SIG-M5 (cell line): ENCODE measurements around the gene NPB.

Experiments
- DNase-seq: peaks from one replicate; lab custom pipeline; 2025; lab: John Stamatoyannopoulos, UW

The NPB gene

DNA sequence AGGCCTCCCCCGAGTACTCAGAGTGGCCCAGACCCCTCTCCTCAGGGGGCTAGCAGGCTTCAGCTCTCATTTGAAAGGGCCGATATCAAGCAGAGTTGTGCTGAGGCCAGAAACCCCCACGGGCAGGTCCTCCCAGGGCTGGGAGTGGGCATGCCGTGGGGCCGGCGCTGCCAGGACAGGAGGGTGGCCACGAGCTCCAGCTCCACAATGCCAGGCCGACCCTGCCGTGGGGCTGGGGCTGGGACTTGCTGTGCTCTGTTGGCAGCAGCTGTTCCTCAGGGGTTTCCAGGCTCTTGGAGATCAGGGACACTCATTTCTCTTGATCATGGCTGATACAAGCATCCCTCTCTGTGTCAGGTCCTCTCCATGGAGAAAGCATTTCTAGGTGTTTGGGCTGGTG lies 3.2 kb upstream of the NPB start:
- no peak for DNase-seq

DNA sequence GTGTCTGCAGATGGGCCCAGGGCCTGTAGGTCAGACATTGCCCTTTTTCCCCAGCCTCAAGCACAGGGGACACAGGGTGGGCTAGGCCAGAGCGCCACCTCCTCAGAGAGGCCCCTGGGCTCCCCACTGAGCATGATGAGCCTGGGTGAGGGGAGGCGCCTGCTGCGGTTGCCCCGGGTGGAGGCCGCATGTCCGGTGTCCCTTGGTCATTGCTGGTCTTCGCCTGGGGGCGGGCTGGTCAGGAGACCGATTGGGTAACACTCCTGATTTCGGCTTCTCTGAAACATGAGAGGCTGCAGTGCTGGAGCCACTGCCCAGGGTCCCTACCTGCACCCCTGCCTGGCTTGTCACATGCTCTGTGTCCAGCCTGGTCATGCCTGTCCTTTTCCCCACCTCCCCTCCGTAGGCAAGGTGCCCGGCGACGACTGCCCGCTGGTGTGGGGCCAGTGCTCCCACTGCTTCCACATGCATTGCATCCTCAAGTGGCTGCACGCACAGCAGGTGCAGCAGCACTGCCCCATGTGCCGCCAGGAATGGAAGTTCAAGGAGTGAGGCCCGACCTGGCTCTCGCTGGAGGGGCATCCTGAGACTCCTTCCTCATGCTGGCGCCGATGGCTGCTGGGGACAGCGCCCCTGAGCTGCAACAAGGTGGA lies 2.4 kb upstream of the NPB start:
- DNase-seq: no peak

DNA sequence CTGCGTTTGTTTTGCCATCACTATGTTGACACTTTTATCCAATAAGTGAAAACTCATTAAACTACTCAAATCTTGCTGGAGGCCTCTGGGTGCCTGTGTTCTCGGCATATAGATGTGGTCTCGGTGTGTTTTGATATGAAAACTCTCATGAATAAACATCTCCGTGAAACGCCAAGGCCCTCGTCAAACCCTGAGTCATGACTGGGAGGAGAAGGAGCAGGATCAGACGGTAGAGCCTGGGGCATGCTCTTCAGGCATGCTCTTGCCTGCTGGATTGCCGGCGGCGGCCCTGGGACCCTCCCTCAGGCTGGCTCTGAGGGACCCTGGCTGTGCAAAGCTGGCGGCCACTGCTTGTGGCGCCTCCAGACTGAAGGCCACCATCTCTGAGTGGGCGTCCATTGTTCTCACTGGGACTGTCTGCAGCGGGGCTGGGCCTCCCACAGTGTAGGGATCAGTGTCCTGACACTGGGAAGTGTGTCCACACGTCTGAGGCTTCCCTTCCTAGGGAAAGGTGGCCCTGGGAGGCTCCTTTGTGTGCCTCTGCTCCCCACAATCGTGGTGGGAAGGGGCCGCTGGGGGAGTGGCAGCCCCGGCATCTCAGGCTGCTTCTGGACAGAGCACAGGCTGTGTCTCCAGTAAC lies 1.7 kb upstream of the NPB start:
- no peak for DNase-seq

DNA sequence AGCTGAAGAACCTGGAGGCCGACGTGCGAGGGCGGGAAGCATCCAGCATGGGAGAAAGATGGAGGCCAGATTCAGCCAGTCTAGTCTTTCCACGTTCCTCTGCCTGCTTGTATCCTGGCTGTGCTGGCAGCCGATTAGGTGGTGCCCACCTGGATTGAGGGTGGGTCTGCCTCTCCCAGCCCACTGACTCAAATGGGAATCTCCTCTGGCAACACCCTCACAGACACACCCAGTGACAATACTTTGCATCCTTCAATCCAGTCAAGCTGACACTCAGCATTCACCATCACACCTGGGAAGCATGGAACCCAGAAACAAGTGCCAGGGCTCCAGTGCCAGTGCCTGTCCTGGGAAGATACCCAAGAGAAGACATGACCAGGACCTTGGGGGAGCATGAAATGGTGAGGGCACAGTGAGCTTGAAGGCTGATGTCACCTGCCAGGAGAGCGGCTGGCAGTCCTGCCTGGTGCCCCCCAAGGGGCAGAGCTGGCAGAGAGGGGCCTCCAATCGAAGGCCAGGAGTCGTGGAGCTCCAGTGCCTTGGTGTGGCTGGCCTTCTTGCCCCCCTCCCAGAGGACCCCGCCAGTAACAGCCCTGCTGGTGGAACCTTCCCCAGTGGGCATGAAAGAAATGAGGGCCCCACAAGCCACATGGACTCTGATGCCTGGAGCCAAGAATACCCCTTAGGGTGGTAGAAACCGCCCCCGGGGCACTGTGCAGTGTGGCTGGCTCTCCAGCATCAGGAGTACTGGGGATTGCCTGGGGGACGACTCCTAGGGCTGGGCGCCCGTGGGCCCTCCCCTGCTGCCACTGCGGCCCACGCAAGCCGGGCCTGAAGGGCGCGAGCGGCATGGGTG lies 643 bp upstream of the NPB start:
- DNase-seq: no peak

DNA sequence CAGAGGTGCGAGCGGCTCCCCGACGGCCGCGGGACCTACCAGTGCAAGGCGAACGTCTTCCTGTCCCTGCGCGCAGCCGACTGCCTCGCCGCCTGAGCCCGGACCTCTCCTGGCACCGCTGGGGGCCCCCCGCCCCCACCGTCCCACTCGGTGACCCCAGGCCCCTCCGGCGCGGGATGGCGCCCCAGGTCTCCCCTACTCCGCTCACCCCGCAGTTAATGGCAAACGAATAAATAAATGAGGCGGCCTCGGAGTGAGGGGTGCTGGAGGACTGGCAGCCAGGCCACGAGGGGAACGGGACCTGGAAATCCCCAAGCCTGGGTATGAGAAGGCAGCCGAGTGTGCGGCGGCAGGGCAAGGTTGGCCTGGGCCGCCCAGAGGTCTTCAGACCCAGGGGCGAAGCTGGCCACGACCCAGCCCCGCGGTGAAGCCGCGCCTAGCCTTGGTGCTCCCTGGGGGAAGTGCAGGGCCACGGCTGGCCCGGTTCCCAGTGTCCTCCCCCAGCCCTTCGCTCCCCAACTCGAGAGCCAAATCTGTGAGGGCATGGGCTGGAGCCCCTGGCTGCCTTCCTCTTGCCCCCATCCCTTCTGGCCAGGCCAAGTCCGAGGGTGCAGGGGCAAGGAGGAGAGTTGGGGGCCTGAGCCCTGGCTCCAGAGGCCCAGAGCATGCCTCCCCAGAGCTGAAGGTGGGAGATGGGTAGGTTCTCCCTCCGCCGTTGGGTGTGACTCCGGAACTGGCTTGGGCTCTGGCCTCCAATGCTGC lies 796 bp downstream of the NPB start:
- no peak for DNase-seq

DNA sequence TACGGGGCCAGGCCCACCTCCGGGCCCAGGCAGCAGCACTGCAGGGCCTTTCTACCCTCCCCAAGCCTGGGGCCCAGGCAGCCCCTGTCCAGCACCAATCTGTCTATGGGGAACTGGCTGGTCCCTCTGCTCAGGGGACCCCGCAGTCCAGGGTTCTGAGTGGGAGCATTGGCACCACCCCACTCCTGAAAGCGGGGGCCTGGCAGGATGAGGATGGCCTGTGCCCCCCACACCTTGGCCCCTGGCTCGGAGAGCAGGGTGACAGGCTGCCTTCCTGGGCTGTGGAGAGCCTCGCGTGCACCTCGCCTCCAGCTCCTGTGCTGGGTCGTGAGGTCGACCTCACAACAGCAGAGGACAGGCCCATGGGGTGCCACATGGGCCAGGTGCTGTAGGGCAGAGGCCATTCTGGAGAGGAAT lies 1.4 kb downstream of the NPB start:
- DNase-seq: no peak

DNA sequence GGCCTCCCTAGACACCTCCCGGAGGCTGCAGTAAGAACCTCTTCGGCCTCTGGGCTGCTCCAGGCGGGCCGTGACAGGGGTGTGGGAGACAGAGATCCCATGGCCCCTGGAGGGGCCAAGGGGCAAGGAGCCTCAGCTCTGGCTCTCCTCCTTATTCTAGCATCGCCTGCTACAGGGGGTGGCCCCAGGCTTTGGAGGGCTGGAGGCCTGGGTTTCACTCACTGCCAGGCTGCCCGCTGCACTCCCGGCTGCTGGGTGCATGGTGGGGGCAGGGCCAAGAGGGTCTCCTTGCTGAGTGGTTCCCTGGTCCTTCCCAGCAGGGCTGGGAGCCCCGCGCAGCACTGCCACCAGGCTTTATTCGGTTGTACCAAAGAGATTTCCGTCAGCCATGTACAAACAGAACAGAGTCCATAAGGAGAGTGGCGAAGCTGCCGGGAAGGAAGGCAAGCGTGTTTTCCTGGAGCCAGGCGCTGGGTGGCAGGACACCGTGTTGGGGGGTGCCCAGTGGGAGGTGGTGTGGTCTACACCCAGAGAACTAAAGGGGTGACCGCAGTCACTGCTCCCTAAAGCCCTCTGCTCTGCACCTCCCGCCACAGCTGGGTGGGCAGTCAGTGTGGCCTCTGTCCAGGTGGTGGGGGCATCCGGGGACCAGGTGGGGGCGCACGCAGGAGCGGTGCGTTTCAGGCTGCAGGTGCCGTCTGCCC lies 2.0 kb downstream of the NPB start:
- no peak for DNase-seq

DNA sequence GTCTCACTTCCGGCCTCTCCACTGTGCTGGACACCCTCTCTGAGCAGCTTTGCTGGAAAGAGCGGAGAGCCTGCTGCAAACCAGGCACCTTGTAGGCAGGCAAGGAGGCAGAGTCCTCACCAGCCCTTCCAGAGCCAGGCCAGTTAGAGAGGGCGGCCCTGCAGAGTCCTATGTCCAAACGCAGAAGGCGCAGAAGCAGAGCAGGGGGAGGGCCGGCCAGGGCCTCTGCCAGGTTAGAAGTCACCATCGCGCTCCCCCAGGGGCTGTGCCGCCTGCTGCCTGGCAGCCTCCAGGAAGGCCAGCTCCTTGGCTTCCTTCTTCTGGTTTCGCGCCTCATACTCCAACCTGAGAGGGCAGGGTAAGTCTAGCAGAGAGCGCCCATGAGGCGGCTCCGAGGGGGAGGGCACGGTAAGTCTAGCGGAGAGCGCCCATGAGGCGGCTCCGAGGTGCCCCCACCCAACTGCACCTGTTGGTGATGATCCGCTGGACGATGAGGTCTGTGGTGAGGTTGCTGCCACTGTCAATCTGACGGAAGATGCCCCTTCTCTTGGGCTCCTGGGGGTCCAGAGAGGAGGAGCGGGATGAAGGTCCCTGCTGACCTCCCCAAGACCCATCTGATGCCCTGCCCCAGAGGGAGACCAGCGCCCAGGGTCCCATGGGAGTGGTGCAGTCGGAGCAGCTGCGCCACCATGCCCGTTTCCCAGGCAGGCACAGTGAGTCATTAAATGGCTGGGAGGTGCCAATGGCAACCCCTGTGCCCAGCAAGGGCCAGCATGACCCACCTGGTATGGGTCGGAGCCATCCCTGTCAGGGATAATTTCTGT lies 2.8 kb downstream of the NPB start:
- DNase-seq: no peak

DNA sequence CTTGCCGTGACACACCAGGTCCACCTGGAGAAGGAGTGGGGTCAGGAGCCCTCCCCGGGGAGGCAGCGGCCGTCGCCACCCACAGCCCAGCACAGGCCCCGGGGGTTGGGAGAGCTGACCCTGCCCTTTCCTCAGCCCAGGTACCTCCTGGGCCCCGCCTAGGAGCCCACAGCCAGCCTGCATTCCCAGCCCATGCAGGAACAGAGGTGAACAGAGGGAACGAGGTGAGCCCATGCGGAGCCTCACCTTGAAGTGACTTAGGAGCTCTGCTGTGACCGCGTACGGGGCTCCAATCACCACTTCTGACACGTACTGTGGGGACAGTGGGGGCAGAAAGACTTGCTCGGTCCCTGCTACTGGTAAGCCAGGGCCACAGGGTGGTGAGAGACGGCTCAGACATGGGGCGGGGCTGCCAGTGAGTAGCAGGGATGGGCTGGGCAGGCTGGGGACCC lies 3.4 kb downstream of the NPB start:
- no peak for DNase-seq

DNA sequence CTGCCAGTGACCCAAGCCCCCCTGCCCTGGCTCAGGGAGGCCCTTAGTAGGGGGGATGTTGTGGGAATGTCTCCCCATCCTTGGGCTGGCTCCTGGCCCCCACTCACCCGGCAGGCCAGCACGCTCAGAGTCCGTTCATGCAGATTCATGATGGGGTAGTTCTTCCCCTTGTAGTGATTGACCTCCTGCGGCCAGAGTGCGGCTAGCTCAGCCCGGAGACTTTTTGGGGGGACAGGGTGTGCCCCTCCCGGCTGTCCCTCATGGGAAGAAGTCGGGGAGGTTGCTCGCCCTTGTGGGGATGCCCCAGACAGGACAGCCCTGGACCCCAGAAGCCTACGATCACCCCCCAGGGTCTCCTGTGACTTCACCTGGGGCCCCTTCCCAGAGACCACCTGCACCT lies 4.0 kb downstream of the NPB start:
- no peak for DNase-seq

DNA sequence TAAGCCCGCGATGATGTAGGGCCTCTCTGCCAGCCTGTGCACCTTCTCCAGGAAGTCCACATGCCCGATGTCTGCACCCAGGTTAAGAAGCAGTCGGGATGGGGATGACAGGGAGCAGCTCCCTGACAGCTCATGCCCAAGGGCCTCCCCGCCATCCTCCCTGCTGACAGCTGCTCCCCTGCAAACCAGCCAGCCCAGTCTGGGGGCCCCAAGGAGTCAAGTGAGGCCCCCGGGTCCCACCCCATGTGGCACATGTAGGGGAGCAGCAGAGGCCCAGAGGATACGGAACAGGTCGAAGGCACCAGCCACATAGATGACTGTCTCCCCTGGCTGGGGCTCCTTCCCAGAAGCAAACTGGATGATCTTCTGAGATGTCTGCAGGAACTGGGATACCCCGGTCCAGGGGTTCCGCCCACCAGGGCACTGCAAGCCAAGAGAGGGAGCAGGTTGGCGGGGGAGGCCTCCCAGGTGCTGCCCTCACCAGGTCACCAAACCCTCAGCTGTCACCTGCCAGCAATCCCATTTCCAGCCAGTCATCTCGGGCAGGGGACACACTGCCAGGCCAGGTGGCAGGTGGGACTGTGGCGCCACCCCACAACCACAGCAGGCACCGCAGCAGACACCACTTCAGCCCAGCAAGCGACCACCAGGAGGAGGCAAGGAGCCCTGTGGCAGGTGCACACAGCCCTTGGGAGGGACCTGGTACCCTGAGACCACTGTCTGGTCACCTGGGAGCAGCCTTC lies 4.6 kb downstream of the NPB start:
- DNase-seq: no peak

DNA sequence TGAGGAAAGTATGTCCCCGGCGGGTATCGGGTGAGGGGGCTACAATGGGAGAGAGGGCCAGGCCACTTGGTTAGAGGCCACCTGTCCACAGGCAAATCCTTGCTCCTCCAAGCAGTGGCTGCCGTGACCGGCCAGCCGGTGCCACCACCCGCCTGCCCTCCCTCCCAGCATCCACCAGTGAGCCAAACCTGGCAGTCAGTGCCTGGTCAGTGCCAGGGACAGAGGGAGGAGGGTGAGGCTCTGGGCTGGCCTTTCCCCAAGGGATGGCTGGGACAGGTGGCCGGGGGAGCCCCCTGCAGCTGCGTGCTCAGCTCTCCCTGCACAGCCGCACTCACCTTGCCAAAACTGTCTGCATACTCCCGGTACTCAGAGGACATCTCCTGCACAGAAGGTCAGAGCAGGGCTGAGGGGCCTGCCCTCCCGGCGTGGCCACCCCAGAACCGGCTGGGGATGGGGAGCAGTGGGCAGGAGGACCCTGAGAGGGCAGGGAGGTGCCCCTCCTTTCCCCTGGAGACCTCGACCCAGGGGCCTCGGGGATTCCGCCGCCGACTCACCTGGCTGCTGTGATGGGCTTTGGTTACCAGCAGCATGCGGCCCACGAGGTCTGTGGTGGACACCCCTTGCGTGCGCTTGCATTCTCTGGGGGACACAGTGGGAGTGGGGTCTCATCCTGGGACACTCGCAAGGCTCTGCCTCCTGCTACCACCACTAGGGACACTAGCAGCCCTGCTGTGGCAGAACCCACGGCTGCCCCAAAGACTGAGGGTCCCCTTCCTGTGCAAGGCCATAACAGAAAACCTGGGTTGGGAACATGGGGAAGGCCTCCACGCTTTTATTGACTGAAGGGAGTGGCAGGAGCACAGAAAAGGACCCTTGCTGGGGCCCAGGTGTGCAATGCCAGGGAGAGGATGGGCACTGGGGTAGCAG lies 5.4 kb downstream of the NPB start:
- no peak for DNase-seq

DNA sequence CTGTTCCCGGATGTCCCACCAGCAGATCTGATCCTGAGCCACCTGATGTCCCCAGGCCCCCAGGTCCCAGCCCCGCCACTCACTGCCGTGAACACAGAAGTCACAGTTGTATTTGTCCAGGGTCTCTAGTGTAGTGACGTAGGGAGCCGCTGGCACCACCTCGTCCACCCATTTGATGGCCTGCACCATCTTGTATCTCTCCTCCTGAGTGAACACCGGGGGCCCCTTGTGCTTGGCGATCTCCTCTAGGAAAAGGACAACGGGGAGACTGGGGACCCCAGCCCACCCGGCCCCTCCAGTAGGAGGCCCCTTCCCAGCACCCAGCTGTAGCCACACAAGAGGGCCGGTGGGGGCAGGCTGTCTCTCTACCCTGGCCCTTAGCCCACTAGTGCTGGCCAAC lies 6.8 kb downstream of the NPB start:
- DNase-seq: no peak

DNA sequence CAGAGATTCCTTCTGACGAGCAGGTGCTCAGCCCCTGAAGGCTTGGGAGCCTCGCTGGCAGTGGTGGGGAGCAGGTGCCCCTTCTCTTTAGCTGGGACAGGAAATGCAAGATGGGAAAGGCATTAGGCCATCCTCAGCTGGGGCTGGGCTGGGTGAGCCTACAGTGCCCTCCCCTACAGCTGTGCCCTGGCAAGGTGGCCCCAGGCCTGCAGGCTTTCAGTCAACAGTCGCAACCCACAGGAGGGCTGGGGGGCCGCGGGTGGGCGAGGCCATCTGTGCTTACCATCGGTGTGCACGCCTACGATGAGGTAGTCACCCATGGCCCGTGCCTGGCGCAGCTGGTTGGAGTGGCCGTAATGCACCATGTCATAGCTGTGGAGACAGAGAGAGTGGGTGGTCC lies 7.2 kb downstream of the NPB start:
- no peak for DNase-seq

DNA sequence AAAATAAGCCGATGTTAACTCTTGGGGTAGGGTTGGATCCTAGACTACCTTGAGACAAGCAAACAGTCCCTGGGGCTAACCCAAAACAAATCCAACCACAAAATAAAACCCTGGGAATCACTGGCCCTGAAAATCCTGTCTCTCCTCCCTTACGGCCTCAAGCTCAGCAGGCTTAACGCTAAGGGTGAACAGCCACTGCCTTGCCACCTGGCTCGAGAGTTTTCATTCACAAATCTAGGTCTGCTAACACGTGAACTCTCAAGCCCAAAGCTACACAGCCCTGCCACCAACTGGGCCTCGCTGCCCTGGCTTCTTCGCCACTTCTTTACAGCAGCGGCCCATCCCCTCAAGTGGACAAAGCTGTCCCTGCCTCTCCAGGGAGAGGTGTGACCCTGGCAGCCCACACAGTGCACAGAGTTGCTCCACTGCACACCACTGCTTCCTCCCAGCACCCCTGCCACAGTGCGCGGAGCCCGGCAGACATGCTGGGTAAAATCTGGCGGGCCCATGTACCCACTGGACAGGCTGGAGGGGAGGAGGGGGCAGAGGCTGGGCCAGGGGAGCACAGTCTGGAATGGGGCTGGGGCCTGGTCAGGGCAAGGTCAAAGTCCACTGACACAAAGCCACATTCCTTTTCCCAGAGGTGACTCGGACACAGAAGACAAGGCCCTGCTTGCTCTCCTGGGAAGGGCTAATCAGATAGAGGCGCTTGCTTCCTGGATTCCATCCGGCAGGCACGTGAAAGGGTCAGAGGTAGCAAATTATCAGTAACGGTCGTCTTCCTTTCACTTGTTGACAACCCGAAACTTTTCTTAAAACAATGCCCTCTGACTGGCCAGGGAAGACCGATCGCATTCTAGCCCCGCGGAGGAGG lies 8.2 kb downstream of the NPB start:
- DNase-seq: no peak

DNA sequence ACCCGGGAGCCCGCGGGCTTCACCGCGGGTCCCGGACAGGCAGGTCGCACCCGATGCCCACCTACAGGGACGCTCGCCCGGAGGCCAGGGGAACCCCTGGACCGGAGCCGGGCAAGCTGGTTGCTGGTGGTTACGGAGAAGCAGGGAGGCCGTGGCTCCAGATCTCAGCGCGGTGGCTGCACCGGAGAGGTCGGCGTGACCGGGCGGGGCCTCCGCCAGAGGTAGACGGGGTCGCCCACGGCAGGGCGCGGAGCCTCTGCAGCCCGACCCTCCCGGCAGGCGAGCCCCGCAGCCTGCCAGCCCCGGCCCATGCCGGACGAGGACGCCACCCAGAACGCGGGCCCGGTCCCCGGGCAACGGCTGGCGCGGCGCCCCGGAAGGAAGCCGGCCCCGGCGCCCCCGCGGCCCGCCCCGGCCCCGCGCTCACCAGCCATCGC lies 8.8 kb downstream of the NPB start:
- no peak for DNase-seq

DNA sequence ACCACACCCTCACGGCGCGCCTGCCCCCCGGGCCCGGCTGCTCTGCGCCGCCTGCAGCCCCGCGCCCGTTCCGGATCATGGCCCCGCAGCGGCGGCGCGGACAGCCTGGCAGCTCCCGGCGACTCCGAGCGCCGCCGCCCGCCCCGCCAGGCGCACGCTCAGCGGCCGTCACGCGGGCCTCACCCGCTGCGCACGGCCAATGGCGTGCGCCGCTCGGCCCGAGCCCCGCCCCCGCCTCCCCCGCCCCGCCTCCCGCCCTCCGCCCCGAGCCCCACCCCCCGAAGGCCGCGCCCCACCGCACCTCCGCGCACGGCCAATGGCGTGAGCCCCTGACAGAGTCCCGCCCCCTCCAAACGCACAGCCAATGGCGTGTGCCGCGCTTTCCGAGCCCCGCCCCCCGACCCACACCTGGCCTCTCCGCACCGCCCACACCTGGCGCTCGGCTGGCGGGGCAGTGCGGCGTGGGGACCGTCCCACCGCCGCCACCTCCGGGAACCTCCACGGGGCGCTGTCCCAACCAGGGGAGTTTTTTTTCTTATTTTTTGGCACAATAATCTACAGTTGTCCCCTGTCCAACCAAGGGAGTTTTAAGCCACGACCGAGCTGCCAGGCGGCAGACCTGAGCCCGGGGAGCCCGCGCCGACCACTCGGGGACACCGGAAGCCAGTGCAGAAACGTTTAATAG lies 9.4 kb downstream of the NPB start, which contains the start of gene PCYT2:
PCYT2 (minus strand) TSS at position 123 of the 685 bp plus-strand sequence; CDS start at position 79, 44 bp downstream.
- DNase-seq: no peak
